WTC11 (cell line): ENCODE results near the gene AFP. TPM values are rescaled to one million over a fixed set of nuclear protein-coding genes. Genes with fewer than 3 reads are reported as not detected.
A peak's percentile ranks its signal among the peaks of the same experiment; 100 is the strongest.

Source experiments
- ATAC-seq: fragments of 200-7000 bp; cut with Tn5 transposase; 2 replicates; pipeline ENCODE4 v1.10.0; 2021; ENCODE audit warnings: mild to moderate bottlenecking, moderate library complexity
- Bru-seq: library from RNA; stranded (reverse); fragments of 400-500 nt; gene quantifications from one replicate; lab custom pipeline; 2021; lab: Mats Ljungman, UMichigan
- CTCF ChIA-PET: fragments of 300-600 bp; sonication (Branson Sonifier 250); formaldehyde crosslinking; loops from one replicate; lab custom pipeline; 2021; ENCODE audit warnings: antibody characterized with exemption; lab: Charles Lee
- POLR2A ChIA-PET: fragments of 350-600 bp; sonication (Branson Sonifier 250); formaldehyde crosslinking; loops from one replicate; lab custom pipeline; 2021; ENCODE audit warnings: antibody characterized with exemption; lab: Charles Lee
- DNase-seq: peaks from one replicate; pipeline ENCODE4 v3.0.0; 2021; ENCODE audit warnings: low spot score
- H3K27ac Mint-ChIP-seq: 2 replicates; pipeline ENCODE4 v1.8.0; 2021; ENCODE audit warnings: mixed read lengths
- H3K27me3 Mint-ChIP-seq: 2 replicates; pipeline ENCODE4 v1.8.0; 2021; ENCODE audit warnings: low read depth, mild to moderate bottlenecking, moderate library complexity, mixed read lengths
- H3K36me3 Mint-ChIP-seq: 2 replicates; pipeline ENCODE4 v1.8.0; 2021; ENCODE audit warnings: mixed read lengths
- H3K4me1 Mint-ChIP-seq: 2 replicates; pipeline ENCODE4 v1.8.0; 2022; ENCODE audit warnings: mixed read lengths
- H3K4me3 Mint-ChIP-seq: 2 replicates; pipeline ENCODE4 v1.8.0; 2021; ENCODE audit warnings: mild to moderate bottlenecking, moderate library complexity, mixed read lengths
- H3K9me3 Mint-ChIP-seq: 2 replicates; pipeline ENCODE4 v1.8.0; 2021; ENCODE audit warnings: mixed read lengths
- ATF1 ChIP-seq: sonication (generic); formaldehyde crosslinking; IDR thresholded peaks from 2 replicates; pipeline ENCODE4 v1.8.1; 2023; ENCODE audit warnings: mild to moderate bottlenecking, moderate library complexity, missing genetic modification reagents
- ATF6 ChIP-seq: sonication (generic); formaldehyde crosslinking; IDR thresholded peaks from 2 replicates; pipeline ENCODE4 v1.8.1; 2023; ENCODE audit warnings: mild to moderate bottlenecking, missing genetic modification reagents
- CREM ChIP-seq: sonication (generic); formaldehyde crosslinking; IDR thresholded peaks from 2 replicates; pipeline ENCODE4 v1.8.1; 2022; ENCODE audit warnings: mild to moderate bottlenecking, missing genetic modification reagents, moderate library complexity
- ELF4 ChIP-seq: sonication (generic); formaldehyde crosslinking; IDR thresholded peaks from 2 replicates; pipeline ENCODE4 v1.8.1; 2022; ENCODE audit warnings: low read depth, mild to moderate bottlenecking, moderate library complexity, missing genetic modification reagents
- EMX1 ChIP-seq: fragments of 250-450 bp; sonication (Bioruptor Pico); IDR thresholded peaks from 2 replicates; pipeline ENCODE4 v1.8.0; 2021; ENCODE audit warnings: mild to moderate bottlenecking
- FOXJ3 ChIP-seq: sonication (generic); formaldehyde crosslinking; IDR thresholded peaks from 2 replicates; pipeline ENCODE4 v1.9.0; 2021; ENCODE audit warnings: missing genetic modification reagents, mild to moderate bottlenecking, borderline replicate concordance
- FOXK1 ChIP-seq: sonication (generic); formaldehyde crosslinking; IDR thresholded peaks from 2 replicates; pipeline ENCODE4 v1.8.0; 2022; ENCODE audit warnings: mild to moderate bottlenecking, moderate library complexity, missing genetic modification reagents
- FOXP4 ChIP-seq: sonication (generic); formaldehyde crosslinking; IDR thresholded peaks from 2 replicates; pipeline ENCODE4 v1.8.0; 2022; ENCODE audit warnings: mild to moderate bottlenecking, missing genetic modification reagents
- HMGA2 ChIP-seq: fragments of 250-450 bp; sonication (Bioruptor Pico); IDR thresholded peaks from 2 replicates; pipeline ENCODE4 v1.4.0; 2021; ENCODE audit warnings: mild to moderate bottlenecking, moderate library complexity
- JAZF1 ChIP-seq: fragments of 250-450 bp; sonication (Bioruptor Pico); IDR thresholded peaks from 2 replicates; pipeline ENCODE4 v1.9.0; 2021; ENCODE audit warnings: moderate library complexity, mild to moderate bottlenecking, inconsistent platforms
- JUN ChIP-seq: sonication (generic); formaldehyde crosslinking; IDR thresholded peaks from 2 replicates; pipeline ENCODE4 v1.8.0; 2023; ENCODE audit warnings: mild to moderate bottlenecking, missing genetic modification reagents
- KAT7 ChIP-seq: sonication (generic); formaldehyde crosslinking; IDR thresholded peaks from 2 replicates; pipeline ENCODE4 v1.8.1; 2023; ENCODE audit warnings: missing genetic modification reagents, mild to moderate bottlenecking, borderline replicate concordance
- MAX ChIP-seq: sonication (generic); formaldehyde crosslinking; IDR thresholded peaks from 2 replicates; pipeline ENCODE4 v1.8.0; 2022; ENCODE audit warnings: mild to moderate bottlenecking, missing genetic modification reagents
- MXD4 ChIP-seq: fragments of 250-450 bp; sonication (Bioruptor Pico); IDR thresholded peaks from 2 replicates; pipeline ENCODE4 v1.8.0; 2021; ENCODE audit warnings: mild to moderate bottlenecking, moderate library complexity, borderline replicate concordance
- NFATC4 ChIP-seq: fragments of 250-450 bp; sonication (Bioruptor Pico); IDR thresholded peaks from 2 replicates; pipeline ENCODE4 v1.9.0; 2021; ENCODE audit warnings: mild to moderate bottlenecking
- NFYB ChIP-seq: sonication (generic); formaldehyde crosslinking; conservative IDR thresholded peaks from 2 replicates; pipeline ENCODE4 v1.8.0; 2022; ENCODE audit warnings: low read depth, missing genetic modification reagents
- OVOL2 ChIP-seq: fragments of 250-450 bp; sonication (Bioruptor Pico); IDR thresholded peaks from 2 replicates; pipeline ENCODE4 v1.9.0; 2021; ENCODE audit warnings: mild to moderate bottlenecking, borderline replicate concordance
- RELA ChIP-seq: sonication (generic); formaldehyde crosslinking; IDR thresholded peaks from 2 replicates; pipeline ENCODE4 v1.8.1; 2022; ENCODE audit warnings: missing genetic modification reagents, mild to moderate bottlenecking, borderline replicate concordance
- SOX15 ChIP-seq: fragments of 250-450 bp; sonication (Bioruptor Pico); IDR thresholded peaks from 2 replicates; pipeline ENCODE4 v1.9.0; 2021; ENCODE audit warnings: mild to moderate bottlenecking
- TCF7 ChIP-seq: sonication (generic); formaldehyde crosslinking; IDR thresholded peaks from 2 replicates; pipeline ENCODE4 v1.8.0; 2022; ENCODE audit warnings: mild to moderate bottlenecking, low read depth, missing genetic modification reagents, moderate library complexity
- TEAD1 ChIP-seq: sonication (generic); formaldehyde crosslinking; IDR thresholded peaks from 2 replicates; pipeline ENCODE4 v1.8.0; 2022; ENCODE audit warnings: mild to moderate bottlenecking, missing genetic modification reagents
- TEAD4 ChIP-seq: sonication (generic); formaldehyde crosslinking; IDR thresholded peaks from 2 replicates; pipeline ENCODE4 v1.8.0; 2022; ENCODE audit warnings: mild to moderate bottlenecking, missing genetic modification reagents
- ZNF423 ChIP-seq: fragments of 250-450 bp; sonication (Bioruptor Pico); IDR thresholded peaks from 2 replicates; pipeline ENCODE4 v2.1.2; 2022; ENCODE audit warnings: mild to moderate bottlenecking, moderate library complexity
- long read RNA-seq, 3 experiments: library from RNA in 1 of 3; library from capped mRNA in 1 of 3; library from polyadenylated mRNA in 1 of 3; unstranded in 2 of 3; stranded (forward) in 1 of 3; transcript quantifications; one replicate each; pipeline ENCODE4 v2.0.0, GENCODE V29; 2021
- total RNA-seq: library from RNA; stranded (reverse); gene quantifications from 3 replicates; pipeline ENCODE4 v1.2.3, GENCODE V29; 2021

AFP gene
- total RNA-seq = 1.1 to 1.8 TPM (median 1.8 TPM) in 3 replicates
- Bru-seq, nascent RNA = percentile 9 among the genes with signal in this experiment
- long read RNA-seq, experiment 1, partial matches to known transcripts = 1 of 5 reads
- long read RNA-seq, experiment 1, other reads (novel, unspliced or antisense) = 2 of 5 reads
- long read RNA-seq, experiment 2, partial matches to known transcripts = 0 of 3 reads
- long read RNA-seq, experiment 2, other reads (novel, unspliced or antisense) = 0 of 3 reads
- long read RNA-seq, experiment 3, partial matches to known transcripts = 0 of 1 reads
- long read RNA-seq, experiment 3, other reads (novel, unspliced or antisense) = 0 of 1 reads

GRCh38 chr4:73435984-73436383, at the start of gene AFP:
TSS of gene AFP (plus strand) at chr4:73436221. CDS start at chr4:73436263, 42 bp downstream.
- TF ChIP-seq EMX1 (CRISPR knock-in tag) = no peak
- TF ChIP-seq MAX (CRISPR knock-in tag) = no peak
- no peak for TF ChIP-seq KAT7 (CRISPR knock-in tag)
- no peak for TF ChIP-seq TEAD1
- TF ChIP-seq ZNF423 (CRISPR knock-in tag) = no peak
- TF ChIP-seq MXD4 (CRISPR knock-in tag) = no peak
- TF ChIP-seq ELF4 = no peak
- H3K36me3 Mint-ChIP-seq = no peaks in the 10 kb centered on the region
- H3K9me3 Mint-ChIP-seq = no peaks in the 10 kb centered on the region
- ChIA-PET POLR2A (no interaction called here), CTCF (interaction anchor here (1.8 kb wide), 1 partner anchor 95 kb away, joined by 5 read pairs; no protein-coding TSS in a partner anchor)
- no peaks in the 10 kb centered on the region for H3K4me1 Mint-ChIP-seq
- no peaks in the 10 kb centered on the region for H3K27me3 Mint-ChIP-seq
- no peak within 1 kb of the TSS for H3K4me3 Mint-ChIP-seq
- ATAC-seq = no peak
- DNase-seq = no peak
- no peak within 1 kb of the TSS for H3K27ac Mint-ChIP-seq

- Mint-ChIP-seq H3K4me1 (no peaks in the 10 kb centered on the region), H3K36me3 (no peaks in the 10 kb centered on the region), H3K27me3 (no peaks in the 10 kb centered on the region), H3K4me3 (no peak overlapping the region), H3K27ac (no peak overlapping the region)
- no peak for ATAC-seq
- POLR2A ChIA-PET = no interaction called here
- CTCF ChIA-PET = no interaction called here
- DNase-seq = no peak
- TF ChIP-seq KAT7 (CRISPR knock-in tag) = no peak
- no peak for TF ChIP-seq TCF7 (CRISPR knock-in tag)
- TF ChIP-seq RELA (CRISPR knock-in tag) = no peak
- TF ChIP-seq ATF1 = no peak
- TF ChIP-seq SOX15 (CRISPR knock-in tag) = no peak
- no peak for TF ChIP-seq JUN (CRISPR knock-in tag)
- no peak for TF ChIP-seq FOXK1
- TF ChIP-seq HMGA2 (CRISPR knock-in tag) = no peak
- no peak for TF ChIP-seq NFATC4 (CRISPR knock-in tag)
- no peak for TF ChIP-seq OVOL2
- TF ChIP-seq FOXJ3 (CRISPR knock-in tag) = no peak
- TF ChIP-seq FOXP4 (CRISPR knock-in tag) = no peak
- no peak for TF ChIP-seq EMX1 (CRISPR knock-in tag)
- TF ChIP-seq JAZF1 (CRISPR knock-in tag) = no peak
- no peak for TF ChIP-seq NFYB (CRISPR knock-in tag)
- no peak for TF ChIP-seq TEAD4
- TF ChIP-seq CREM (CRISPR knock-in tag) = no peak
- no peak for TF ChIP-seq ATF6 (CRISPR knock-in tag)
- TF ChIP-seq, all 79 proteins: peak for 0
- peaks cover 18% of the 10 kb centered on the region for H3K9me3 Mint-ChIP-seq
These were observed 48.5 kb upstream of the AFP start for GRCh38 chr4:73387552-73387951.
